WERI-Rb-1 (cell line): ENCODE results near the gene SEMA4G.

Experiments
- DNase-seq: peaks from one replicate; pipeline ENCODE4 v3.0.0-alpha.2; 2020
- H3K27ac ChIP-seq: fragments of 250-450 bp; sonication (Bioruptor Pico); 2 replicates; pipeline ENCODE4 v1.5.1; 2020; ENCODE audit warnings: mild to moderate bottlenecking, moderate library complexity
- H3K27me3 ChIP-seq: fragments of 250-450 bp; sonication (Bioruptor Pico); 2 replicates; pipeline ENCODE4 v1.5.1; 2021; ENCODE audit warnings: mild to moderate bottlenecking, low read depth, moderate library complexity; ENCODE audit not compliant: insufficient read depth, severe bottlenecking
- H3K36me3 ChIP-seq: fragments of 250-450 bp; sonication (Bioruptor Pico); 2 replicates; pipeline ENCODE4 v1.5.1; 2020; ENCODE audit warnings: mild to moderate bottlenecking, moderate library complexity
- H3K4me3 ChIP-seq: 2 replicates; pipeline ENCODE4 v1.5.1; 2011; ENCODE audit warnings: low read depth, mild to moderate bottlenecking, control low read depth, low read length
- H3K9me3 ChIP-seq: fragments of 250-450 bp; sonication (Bioruptor Pico); 2 replicates; pipeline ENCODE4 v1.5.1; 2021; ENCODE audit warnings: mild to moderate bottlenecking, moderate library complexity; ENCODE audit not compliant: severe bottlenecking
- TF ChIP-seq, protein P1 (sequence below): IDR thresholded peaks from 2 replicates; pipeline ENCODE4 v1.5.1; 2011; ENCODE audit warnings: low read depth, mild to moderate bottlenecking, control low read depth, inconsistent platforms, low read length

The SEMA4G gene

DNA sequence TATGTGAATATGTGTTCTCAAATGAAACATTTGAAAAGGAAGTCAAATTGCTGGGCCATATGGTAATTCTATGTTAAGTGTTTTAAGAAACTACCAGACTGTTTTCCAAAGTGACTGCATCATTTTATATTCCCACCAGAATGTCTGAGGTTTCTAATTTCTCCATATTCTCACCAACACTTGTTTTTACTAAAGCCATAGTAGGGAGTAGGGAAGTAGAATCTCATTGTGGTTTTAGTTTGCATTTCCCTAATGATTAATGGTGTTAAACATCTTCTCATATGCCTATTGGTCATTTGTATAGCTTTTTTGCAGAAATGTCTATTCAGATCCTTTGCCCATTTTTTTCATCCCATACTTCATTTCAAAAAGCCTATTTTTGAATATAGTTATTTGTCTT, 9.1 kb upstream of the SEMA4G start:
- no peak overlapping the region for H3K27ac ChIP-seq
- peaks cover 68% of the 10 kb centered on the region for H3K36me3 ChIP-seq
- H3K27me3 ChIP-seq: no peaks in the 10 kb centered on the region
- TF ChIP-seq, protein P1, sequence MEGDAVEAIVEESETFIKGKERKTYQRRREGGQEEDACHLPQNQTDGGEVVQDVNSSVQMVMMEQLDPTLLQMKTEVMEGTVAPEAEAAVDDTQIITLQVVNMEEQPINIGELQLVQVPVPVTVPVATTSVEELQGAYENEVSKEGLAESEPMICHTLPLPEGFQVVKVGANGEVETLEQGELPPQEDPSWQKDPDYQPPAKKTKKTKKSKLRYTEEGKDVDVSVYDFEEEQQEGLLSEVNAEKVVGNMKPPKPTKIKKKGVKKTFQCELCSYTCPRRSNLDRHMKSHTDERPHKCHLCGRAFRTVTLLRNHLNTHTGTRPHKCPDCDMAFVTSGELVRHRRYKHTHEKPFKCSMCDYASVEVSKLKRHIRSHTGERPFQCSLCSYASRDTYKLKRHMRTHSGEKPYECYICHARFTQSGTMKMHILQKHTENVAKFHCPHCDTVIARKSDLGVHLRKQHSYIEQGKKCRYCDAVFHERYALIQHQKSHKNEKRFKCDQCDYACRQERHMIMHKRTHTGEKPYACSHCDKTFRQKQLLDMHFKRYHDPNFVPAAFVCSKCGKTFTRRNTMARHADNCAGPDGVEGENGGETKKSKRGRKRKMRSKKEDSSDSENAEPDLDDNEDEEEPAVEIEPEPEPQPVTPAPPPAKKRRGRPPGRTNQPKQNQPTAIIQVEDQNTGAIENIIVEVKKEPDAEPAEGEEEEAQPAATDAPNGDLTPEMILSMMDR: no peak
- H3K4me3 ChIP-seq: no peak overlapping the region
- DNase-seq: no peak
- H3K9me3 ChIP-seq: no peaks in the 10 kb centered on the region

DNA sequence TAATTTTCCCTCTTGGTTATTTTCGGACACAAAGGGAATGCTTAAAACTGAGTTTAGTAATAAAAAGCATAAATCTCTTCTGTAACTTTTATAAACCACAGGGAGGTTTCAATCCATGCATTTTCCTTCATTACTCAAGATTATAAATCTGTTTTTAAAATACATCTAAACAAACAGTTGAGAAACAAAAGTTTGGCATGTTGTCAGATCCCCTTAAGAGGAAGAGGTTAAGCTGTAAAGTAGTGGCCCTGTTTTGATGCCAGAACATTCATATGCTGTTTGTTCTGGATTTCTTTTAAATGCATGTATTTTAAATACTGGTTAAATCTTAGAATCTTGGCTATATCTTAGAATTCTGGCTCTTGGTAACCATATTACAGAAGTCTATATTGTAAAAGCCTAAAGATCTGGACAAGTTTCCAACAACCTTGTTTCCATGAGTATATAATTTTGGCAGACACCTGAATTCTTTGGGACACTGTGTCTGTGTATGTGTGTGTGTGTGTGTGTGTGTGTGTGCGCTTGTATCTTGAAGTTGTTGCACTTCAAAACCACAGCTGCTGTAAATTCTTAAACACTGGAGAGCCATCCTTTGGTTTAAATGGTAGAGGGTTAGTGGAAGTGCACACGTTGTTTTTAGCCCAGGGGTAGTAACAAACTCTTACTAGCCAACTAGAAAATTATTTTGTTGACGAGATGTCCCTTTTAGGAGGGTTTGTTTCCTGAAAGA, 6.8 kb upstream of the SEMA4G start:
- no peak overlapping the region for H3K4me3 ChIP-seq
- no peaks in the 10 kb centered on the region for H3K9me3 ChIP-seq
- H3K27me3 ChIP-seq: no peaks in the 10 kb centered on the region
- DNase-seq: no peak
- no peak overlapping the region for H3K27ac ChIP-seq
- H3K36me3 ChIP-seq: peaks cover 61% of the 10 kb centered on the region
- TF ChIP-seq, protein P1: no peak

DNA sequence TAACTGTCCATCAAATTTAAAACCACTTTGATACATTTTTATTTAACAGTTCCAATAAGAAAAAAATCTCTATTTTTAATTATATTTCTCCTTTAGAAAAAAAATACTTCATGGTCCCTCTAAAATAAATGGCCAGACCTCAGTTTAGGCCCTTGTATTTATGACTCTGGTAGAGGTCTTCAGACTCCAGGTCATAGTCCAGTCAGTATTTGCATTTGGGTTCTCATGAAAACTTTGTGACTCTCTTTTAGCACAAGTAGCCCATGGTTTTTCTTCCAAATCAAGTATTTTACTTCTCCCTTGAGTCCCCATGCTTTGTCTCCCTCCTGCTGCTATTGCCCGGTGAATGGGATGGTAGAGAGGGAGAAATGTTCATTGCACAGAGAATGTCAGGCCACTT, 5.5 kb upstream of the SEMA4G start:
- no peaks in the 10 kb centered on the region for H3K27me3 ChIP-seq
- peaks cover 48% of the 10 kb centered on the region for H3K36me3 ChIP-seq
- no peak overlapping the region for H3K4me3 ChIP-seq
- TF ChIP-seq, protein P1: no peak
- H3K9me3 ChIP-seq: no peaks in the 10 kb centered on the region
- no peak overlapping the region for H3K27ac ChIP-seq
- DNase-seq: no peak

DNA sequence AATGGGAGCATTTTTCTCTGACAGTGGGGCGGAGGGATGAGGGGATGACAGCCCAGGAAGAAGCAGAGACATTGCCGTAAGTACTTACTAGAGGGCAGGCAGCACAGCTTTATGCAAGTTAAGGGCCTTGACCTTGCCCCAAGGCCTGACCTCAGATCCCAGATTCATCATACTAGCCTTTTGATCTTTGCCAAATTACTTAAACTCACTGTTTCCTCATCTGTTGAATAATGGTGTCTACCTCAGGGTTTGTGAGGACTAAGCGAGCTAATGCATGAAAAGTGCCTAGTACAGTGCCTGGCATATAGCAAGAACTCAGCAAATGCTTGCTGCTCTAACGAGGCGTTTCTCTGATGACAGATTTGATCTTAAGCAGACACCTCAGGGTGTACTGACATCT, 3.5 kb upstream of the SEMA4G start:
- no peak overlapping the region for H3K4me3 ChIP-seq
- peaks cover 33% of the 10 kb centered on the region for H3K36me3 ChIP-seq
- TF ChIP-seq, protein P1: no peak
- H3K9me3 ChIP-seq: no peaks in the 10 kb centered on the region
- no peaks in the 10 kb centered on the region for H3K27me3 ChIP-seq
- DNase-seq: no peak
- no peak overlapping the region for H3K27ac ChIP-seq

DNA sequence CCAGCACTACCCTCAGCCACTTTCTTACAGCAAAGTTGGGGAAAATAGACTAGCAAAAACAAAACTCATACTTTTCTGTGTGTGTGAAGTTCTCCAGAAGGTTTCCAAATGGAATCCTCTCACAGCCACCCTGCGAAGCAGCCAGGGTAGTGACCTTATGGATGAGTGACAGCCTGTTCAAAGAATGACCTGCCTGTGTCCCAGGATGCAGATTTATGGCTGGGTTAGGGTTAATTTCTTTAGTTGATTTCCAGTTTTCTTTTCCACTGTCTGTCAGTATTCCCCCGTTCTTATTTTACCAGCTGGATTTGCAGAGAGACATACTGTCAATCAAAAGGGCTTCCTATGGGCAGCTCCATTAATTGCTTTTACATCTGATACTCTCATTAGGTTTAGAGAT, 2.4 kb upstream of the SEMA4G start:
- TF ChIP-seq, protein P1: no peak
- Histone ChIP-seq H3K27me3 (no peaks in the 10 kb centered on the region), H3K9me3 (no peaks in the 10 kb centered on the region), H3K36me3 (peaks cover 25% of the 10 kb centered on the region), H3K4me3 (no peak overlapping the region), H3K27ac (no peak overlapping the region)
- no peak for DNase-seq

DNA sequence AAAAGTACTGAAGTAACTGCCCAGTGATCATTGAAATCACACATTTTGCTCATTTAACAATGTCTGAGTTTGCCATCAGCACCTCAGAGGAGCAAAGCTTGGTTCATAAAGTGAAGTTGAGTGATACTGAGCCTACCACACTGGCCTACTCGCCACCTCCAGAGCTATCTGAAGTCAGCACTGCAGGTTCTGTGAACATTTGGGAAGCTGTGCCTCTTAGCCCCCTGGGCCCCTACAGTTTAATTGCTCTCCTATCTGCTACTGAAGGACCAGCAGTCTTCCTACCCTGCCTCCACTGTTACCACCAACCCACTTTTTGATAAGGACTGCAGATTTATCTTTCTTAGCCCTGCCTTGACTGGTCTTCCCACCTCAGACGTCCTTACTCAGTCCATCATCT, 2.0 kb upstream of the SEMA4G start:
- Histone ChIP-seq H3K27me3 (no peaks in the 10 kb centered on the region), H3K4me3 (no peak overlapping the region), H3K36me3 (peaks cover 21% of the 10 kb centered on the region), H3K27ac (no peak overlapping the region), H3K9me3 (no peaks in the 10 kb centered on the region)
- no peak for DNase-seq
- TF ChIP-seq, protein P1: no peak
